GM21423 (cell line): ENCODE results near the gene CSN2.

Experiments
- ATAC-seq: cut with Tn5 transposase; IDR thresholded peaks from one replicate; pipeline ENCODE4 v1.9.1; 2021; ENCODE audit warnings: mild to moderate bottlenecking, moderate library complexity; ENCODE audit not compliant: unreplicated experiment

Gene CSN2

DNA sequence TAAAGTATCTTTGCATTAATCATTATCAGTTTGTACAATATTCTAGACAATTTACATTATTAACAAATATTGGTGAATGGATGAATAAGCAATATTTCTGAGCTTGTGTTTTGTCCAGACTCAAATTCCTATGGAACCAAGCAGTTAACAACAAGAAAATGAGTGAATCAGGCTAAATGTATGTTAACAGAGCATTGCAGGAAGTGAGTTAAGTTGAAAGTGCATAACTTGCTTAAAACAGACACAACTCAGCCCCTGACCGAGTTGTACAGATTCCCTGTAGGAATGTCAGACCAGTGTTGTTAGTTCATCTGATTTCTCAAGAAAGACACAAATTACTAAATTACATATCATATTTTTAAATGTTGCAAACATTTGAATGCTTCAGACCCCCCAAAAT is 58.4 kb downstream of the CSN2 start:
- no peak for ATAC-seq
